CD14-positive monocyte (primary cell): ENCODE data around the gene OR2M7. TPM values are rescaled to one million over a fixed set of nuclear protein-coding genes. Genes with fewer than 3 reads are reported as not detected.
"Not testable (repeated sequence)": the region's sequence is repeated elsewhere in the genome, so short reads cannot be mapped to it uniquely, and the experiment has no call there.

ENCODE experiments used
- DNase-seq, 3 donors: peaks; one replicate each; pipeline ENCODE4 v3.0.0-alpha.2; 2011 to 2022
- H2AFZ ChIP-seq: 2 replicates; pipeline ENCODE4 v1.6.0; 2012; ENCODE audit warnings: mild to moderate bottlenecking, low read depth, low read length, inconsistent platforms; ENCODE audit not compliant: insufficient read depth, poor library complexity, severe bottlenecking
- H3K27ac ChIP-seq, 2 donors: 1 replicate in 1 of 2; 2 replicates in 1 of 2; pipeline ENCODE4 v1.5.1; 2012 to 2013; ENCODE audit warnings: low read length in 2 of 2, control low read depth in 1 of 2, inconsistent platforms in 1 of 2, low read depth in 1 of 2, mild to moderate bottlenecking in 1 of 2
- H3K27me3 ChIP-seq, 2 donors: one replicate each; pipeline versions ENCODE4 v1.6.0 to v1.6.1; 2011 to 2013; ENCODE audit warnings: low read length in 2 of 2; ENCODE audit not compliant: control insufficient read depth in 2 of 2, insufficient read depth in 2 of 2
- H3K36me3 ChIP-seq, 2 donors: replicated peaks in 1 of 2; 1 replicate in 1 of 2; 2 replicates in 1 of 2; pipeline versions ENCODE4 v1.5.1 to v1.6.1; 2012 to 2013; ENCODE audit warnings: low read length in 2 of 2, control low read depth in 1 of 2, inconsistent platforms in 1 of 2, mild to moderate bottlenecking in 1 of 2; ENCODE audit not compliant: insufficient read depth in 2 of 2, control insufficient read depth in 1 of 2
- H3K4me1 ChIP-seq, 2 donors: 1 replicate in 1 of 2; 2 replicates in 1 of 2; pipeline versions ENCODE4 v1.5.1 to v1.6.1; 2012 to 2013; ENCODE audit warnings: low read length in 2 of 2, control low read depth in 1 of 2, inconsistent platforms in 1 of 2, mild to moderate bottlenecking in 1 of 2, moderate library complexity in 1 of 2; ENCODE audit not compliant: insufficient read depth in 2 of 2, control insufficient read depth in 1 of 2
- H3K4me2 ChIP-seq: replicated peaks from 2 replicates; pipeline ENCODE3; 2012; ENCODE audit warnings: low read length, moderate library complexity, mild to moderate bottlenecking; ENCODE audit not compliant: poor library complexity, severe bottlenecking; ENCODE audit errors: extremely low read depth
- H3K4me3 ChIP-seq, 3 experiments: fragments of 200-600 bp in 1 of 3; sonication (generic) in 1 of 3; replicated peaks in 1 of 3; 1 replicate in 2 of 3; 2 replicates in 1 of 3; pipeline ENCODE4 v1.5.1; 2011 to 2013; ENCODE audit warnings: low read length in 3 of 3, mild to moderate bottlenecking in 3 of 3, control low read depth in 2 of 3, low read depth in 2 of 3, inconsistent platforms in 1 of 3, moderate library complexity in 1 of 3
- H3K79me2 ChIP-seq: 2 replicates; pipeline ENCODE4 v1.6.0; 2012; ENCODE audit warnings: mild to moderate bottlenecking, control low read depth, inconsistent platforms, low read length, moderate library complexity; ENCODE audit not compliant: insufficient read depth
- H3K9ac ChIP-seq: 2 replicates; pipeline ENCODE4 v1.6.0; 2017; ENCODE audit warnings: low read length, mild to moderate bottlenecking; ENCODE audit not compliant: insufficient read depth, poor library complexity, severe bottlenecking
- H3K9me3 ChIP-seq, 2 donors: replicated peaks in 1 of 2; 1 replicate in 1 of 2; 2 replicates in 1 of 2; pipeline versions ENCODE4 v1.5.1 to v1.6.1; 2012 to 2013; ENCODE audit warnings: low read length in 2 of 2, control low read depth in 1 of 2; ENCODE audit not compliant: control insufficient read depth in 1 of 2, insufficient read depth in 1 of 2
- H4K20me1 ChIP-seq: 2 replicates; pipeline ENCODE4 v1.6.0; 2012; ENCODE audit warnings: mild to moderate bottlenecking, low read length, control low read depth, moderate library complexity; ENCODE audit not compliant: insufficient read depth
- H3K27ac Mint-ChIP-seq, 7 donors: one replicate each; pipeline ENCODE4 v1.8.0; 2020; ENCODE audit warnings: mild to moderate bottlenecking in 7 of 7, mixed read lengths in 7 of 7, moderate library complexity in 6 of 7, inconsistent platforms in 2 of 7
- H3K27me3 Mint-ChIP-seq, 3 donors: one replicate each; pipeline ENCODE4 v1.8.0; 2021 to 2022; ENCODE audit warnings: low read depth in 3 of 3, mild to moderate bottlenecking in 3 of 3, mixed read lengths in 3 of 3, moderate library complexity in 3 of 3, inconsistent platforms in 1 of 3
- H3K36me3 Mint-ChIP-seq, 2 donors: one replicate each; pipeline ENCODE4 v1.8.0; 2020; ENCODE audit warnings: mixed read lengths in 2 of 2, inconsistent platforms in 1 of 2, mild to moderate bottlenecking in 1 of 2
- H3K4me1 Mint-ChIP-seq: one replicate; pipeline ENCODE4 v1.8.0; 2020; ENCODE audit warnings: mild to moderate bottlenecking, mixed read lengths
- H3K4me3 Mint-ChIP-seq, 2 donors: one replicate each; pipeline ENCODE4 v1.8.0; 2020; ENCODE audit warnings: mild to moderate bottlenecking in 2 of 2, mixed read lengths in 2 of 2, moderate library complexity in 1 of 2
- H3K9me3 Mint-ChIP-seq, 7 donors: one replicate each; pipeline ENCODE4 v1.8.0; 2020 to 2022; ENCODE audit warnings: mixed read lengths in 7 of 7, mild to moderate bottlenecking in 6 of 7, moderate library complexity in 6 of 7, inconsistent platforms in 2 of 7
- CTCF ChIP-seq: fragments of 200-600 bp; IDR thresholded peaks from one replicate; pipeline ENCODE4 v1.8.0; 2022; ENCODE audit warnings: antibody characterized with exemption, mild to moderate bottlenecking
- WGBS: methylation state at CpG from one replicate; pipeline ENCODE4 v1.1.5; 2013; ENCODE audit warnings: missing lambda C conversion rate; ENCODE audit not compliant: insufficient coverage; 5-methylcytosine and 5-hydroxymethylcytosine counted together
- intact Hi-C, 2 donors: fragments of 100-400 bp; cut with micrococcal nuclease; formaldehyde crosslinking; loops; one replicate each; pipeline versions ENCODE4 v1.15.0 to v1.15.1; 2023
- polyA plus RNA-seq, 3 donors: library from polyadenylated mRNA; depleted of rRNA in 1 of 3; unstranded in 2 of 3; stranded (reverse) in 1 of 3; fragments of 300-500 nt in 2 of 3; fragments of >200 nt in 1 of 3; fragmentation: Illumina TruSeq in 2 of 3; gene quantifications; 1 replicate in 2 of 3; 2 replicates in 1 of 3; pipeline ENCODE4 v1.2.3, GENCODE V29; 2012 to 2021

The OR2M7 gene
- polyA plus RNA-seq, 3 donors, result not detected

GRCh38 chr1:248306103-248306502 lies 18.3 kb downstream of the OR2M7 start:
- DNase-seq, result no peak
- no peaks in the 10 kb centered on the region for H3K79me2 ChIP-seq
- WGBS, result 96% methylated on average over 9 of the region's 19 CpGs
- intact Hi-C loops, result no loop called here
- H4K20me1 ChIP-seq, result no peaks in the 10 kb centered on the region
- H3K27ac ChIP-seq, result no peak overlapping the region
- H3K36me3 Mint-ChIP-seq, result no peaks in the 10 kb centered on the region
- TF ChIP-seq CTCF, result no peak
- H3K4me3 Mint-ChIP-seq, result no peak overlapping the region
- peaks cover 0 to 8% of the 10 kb centered on the region in 2 donors for H3K9me3 ChIP-seq
- H3K27ac Mint-ChIP-seq, result no peak overlapping the region
- no peaks in the 10 kb centered on the region for H3K36me3 ChIP-seq
- H3K4me3 ChIP-seq, result no peak overlapping the region
- H2AFZ ChIP-seq, result no peak overlapping the region
- H3K4me1 ChIP-seq, result no peaks in the 10 kb centered on the region
- peaks cover 0 to 6% (median 4%) of the 10 kb centered on the region in 7 donors for H3K9me3 Mint-ChIP-seq
- H3K4me2 ChIP-seq, result no peak overlapping the region
- H3K4me1 Mint-ChIP-seq, result no peaks in the 10 kb centered on the region
- peaks cover 0 to 1% (median 0%) of the 10 kb centered on the region in 3 donors for H3K27me3 Mint-ChIP-seq
- no peaks in the 10 kb centered on the region for H3K27me3 ChIP-seq
- H3K9ac ChIP-seq, result no peak overlapping the region

GRCh38 chr1:248305672-248306071 lies 18.7 kb downstream of the OR2M7 start:
- H2AFZ ChIP-seq, H3K27ac Mint-ChIP-seq, H4K20me1 ChIP-seq, H3K4me3 Mint-ChIP-seq, H3K36me3 Mint-ChIP-seq, H3K27me3 Mint-ChIP-seq, H3K36me3 ChIP-seq, H3K4me1 Mint-ChIP-seq, H3K27me3 ChIP-seq, DNase-seq, H3K9me3 Mint-ChIP-seq, H3K4me3 ChIP-seq, intact Hi-C loops, H3K4me1 ChIP-seq, H3K27ac ChIP-seq, H3K9me3 ChIP-seq, H3K4me2 ChIP-seq, H3K9ac ChIP-seq, H3K79me2 ChIP-seq: not testable (repeated sequence)
- WGBS, result 100% methylated on average over 1 of the region's 9 CpGs
